ENCODE results near the gene VTI1A. TPM values are rescaled to one million over a fixed set of nuclear protein-coding genes. Genes with fewer than 3 reads are reported as not detected.

VTI1A gene
- total RNA-seq, 1 experiment from 2014 or later: 18.1 TPM

DNA sequence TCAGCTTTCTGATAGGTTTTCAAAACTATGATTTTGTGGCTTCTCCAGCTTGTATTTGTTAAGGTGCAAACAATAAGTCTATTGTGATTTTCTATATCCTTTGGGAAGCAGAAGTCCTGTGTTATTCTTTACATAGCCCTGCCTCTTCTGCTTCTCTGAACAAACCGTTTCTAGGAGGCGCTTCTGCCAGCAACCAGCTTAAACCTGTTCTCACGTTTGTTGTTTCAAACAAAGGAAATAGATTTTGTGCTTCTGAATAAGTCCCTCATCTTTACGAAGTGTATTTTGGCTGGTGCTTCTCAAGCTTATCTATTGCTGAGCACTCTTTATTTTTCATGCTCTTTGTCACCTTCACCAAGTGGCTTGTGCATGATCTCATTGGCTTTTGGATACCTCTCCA lies 61.0 kb downstream of the VTI1A start:
- no peaks in the 10 kb centered on the region for H3K27me3 ChIP-seq (ENCODE audit: insufficient read depth, low read depth)
- H3F3A ChIP-seq (ENCODE audit: insufficient read depth, low read depth): no peaks in the 10 kb centered on the region
- CTCF ChIA-PET: no interaction called here
- no peaks in the 10 kb centered on the region for H3K9me2 ChIP-seq (ENCODE audit: insufficient read depth)
- no peaks in the 10 kb centered on the region for H3K9me3 ChIP-seq (ENCODE audit: insufficient read depth, low read depth)
- no peaks in the 10 kb centered on the region for H3K79me2 ChIP-seq (ENCODE audit: low read depth)
- no TSS peak for BruUV-seq (replicated peaks)
- no peak overlapping the region for H3K4me3 ChIP-seq
- no peaks in the 10 kb centered on the region for H3K36me3 ChIP-seq (ENCODE audit: low read depth)
- intact Hi-C loops (cut with micrococcal nuclease; ENCODE audit: unreplicated experiment): no loop called here
- H3K27ac ChIP-seq: no peak overlapping the region
- no peak for TF ChIP-seq EZH2 (IDR thresholded peaks at IDR 0.05; ENCODE audit: low read depth)
- TF ChIP-seq, protein P1, sequence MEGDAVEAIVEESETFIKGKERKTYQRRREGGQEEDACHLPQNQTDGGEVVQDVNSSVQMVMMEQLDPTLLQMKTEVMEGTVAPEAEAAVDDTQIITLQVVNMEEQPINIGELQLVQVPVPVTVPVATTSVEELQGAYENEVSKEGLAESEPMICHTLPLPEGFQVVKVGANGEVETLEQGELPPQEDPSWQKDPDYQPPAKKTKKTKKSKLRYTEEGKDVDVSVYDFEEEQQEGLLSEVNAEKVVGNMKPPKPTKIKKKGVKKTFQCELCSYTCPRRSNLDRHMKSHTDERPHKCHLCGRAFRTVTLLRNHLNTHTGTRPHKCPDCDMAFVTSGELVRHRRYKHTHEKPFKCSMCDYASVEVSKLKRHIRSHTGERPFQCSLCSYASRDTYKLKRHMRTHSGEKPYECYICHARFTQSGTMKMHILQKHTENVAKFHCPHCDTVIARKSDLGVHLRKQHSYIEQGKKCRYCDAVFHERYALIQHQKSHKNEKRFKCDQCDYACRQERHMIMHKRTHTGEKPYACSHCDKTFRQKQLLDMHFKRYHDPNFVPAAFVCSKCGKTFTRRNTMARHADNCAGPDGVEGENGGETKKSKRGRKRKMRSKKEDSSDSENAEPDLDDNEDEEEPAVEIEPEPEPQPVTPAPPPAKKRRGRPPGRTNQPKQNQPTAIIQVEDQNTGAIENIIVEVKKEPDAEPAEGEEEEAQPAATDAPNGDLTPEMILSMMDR (conservative IDR thresholded peaks at IDR 0.05): no peak
- 0 out of 2 replicates have a peak, but pooled peaks cover 4% of the 10 kb centered on the region for H4K20me1 ChIP-seq (ENCODE audit: insufficient read depth)
- H3K4me1 ChIP-seq (replicated peaks; ENCODE audit: insufficient read depth): no peaks in the 10 kb centered on the region
- no peak overlapping the region for H2AFZ ChIP-seq
- POLR2A ChIA-PET (ENCODE audit: unreplicated experiment): no interaction called here
- H3K4me2 ChIP-seq: no peak overlapping the region
- DNase-seq: no peak

DNA sequence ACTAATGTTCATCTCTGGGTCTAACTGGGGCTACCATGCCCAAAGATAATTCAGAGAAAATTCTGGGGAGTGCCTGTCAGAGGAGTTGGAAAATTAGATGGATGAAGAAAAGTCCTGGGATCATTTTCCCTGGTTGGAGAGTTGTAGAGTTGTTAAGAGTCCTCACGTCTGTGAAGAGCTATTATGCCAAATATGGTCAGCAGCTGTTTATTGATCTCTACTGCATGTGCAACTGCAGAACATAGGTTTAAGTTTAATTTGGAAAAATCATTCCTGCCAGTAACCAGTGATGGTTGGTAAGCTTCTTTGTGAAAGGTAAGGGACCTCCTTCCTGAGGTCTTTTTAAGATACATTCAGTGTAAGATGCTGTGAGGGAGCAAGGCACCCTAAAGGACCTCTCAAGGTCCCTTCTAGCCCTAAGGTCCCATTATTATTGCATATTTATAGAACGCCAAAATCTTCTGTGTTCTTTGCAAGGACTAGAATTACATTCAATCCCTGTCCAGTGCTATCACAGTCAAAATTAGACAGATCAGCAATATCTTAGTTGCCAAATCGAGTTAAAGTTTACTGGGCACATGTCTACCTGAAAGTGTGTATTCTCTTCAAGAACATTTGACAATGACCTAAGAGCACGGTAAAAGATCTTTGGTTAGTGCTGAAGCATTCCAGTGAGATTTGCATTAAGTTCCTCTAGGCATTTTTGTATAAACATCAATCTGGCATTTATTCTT lies 62.7 kb downstream of the VTI1A start:
- CTCF ChIA-PET: no interaction called here
- H3K79me2 ChIP-seq (ENCODE audit: low read depth): no peaks in the 10 kb centered on the region
- no peaks in the 10 kb centered on the region for H3K9me2 ChIP-seq (ENCODE audit: insufficient read depth)
- no peak overlapping the region for H3K4me3 ChIP-seq
- H2AFZ ChIP-seq: no peak overlapping the region
- POLR2A ChIA-PET (ENCODE audit: unreplicated experiment): no interaction called here
- TF ChIP-seq, protein P1 (conservative IDR thresholded peaks at IDR 0.05): no peak
- TF ChIP-seq EZH2 (IDR thresholded peaks at IDR 0.05; ENCODE audit: low read depth): no peak
- H3K36me3 ChIP-seq (ENCODE audit: low read depth): no peaks in the 10 kb centered on the region
- no peaks in the 10 kb centered on the region for H3F3A ChIP-seq (ENCODE audit: insufficient read depth, low read depth)
- H4K20me1 ChIP-seq (ENCODE audit: insufficient read depth): no peaks in the 10 kb centered on the region
- no peaks in the 10 kb centered on the region for H3K4me1 ChIP-seq (replicated peaks; ENCODE audit: insufficient read depth)
- H3K27me3 ChIP-seq (ENCODE audit: insufficient read depth, low read depth): no peaks in the 10 kb centered on the region
- no peak for DNase-seq
- intact Hi-C loops (cut with micrococcal nuclease; ENCODE audit: unreplicated experiment): no loop called here
- H3K27ac ChIP-seq: no peak overlapping the region
- no peaks in the 10 kb centered on the region for H3K9me3 ChIP-seq (ENCODE audit: insufficient read depth, low read depth)
- H3K4me2 ChIP-seq: no peak overlapping the region
- BruUV-seq (replicated peaks): no TSS peak

DNA sequence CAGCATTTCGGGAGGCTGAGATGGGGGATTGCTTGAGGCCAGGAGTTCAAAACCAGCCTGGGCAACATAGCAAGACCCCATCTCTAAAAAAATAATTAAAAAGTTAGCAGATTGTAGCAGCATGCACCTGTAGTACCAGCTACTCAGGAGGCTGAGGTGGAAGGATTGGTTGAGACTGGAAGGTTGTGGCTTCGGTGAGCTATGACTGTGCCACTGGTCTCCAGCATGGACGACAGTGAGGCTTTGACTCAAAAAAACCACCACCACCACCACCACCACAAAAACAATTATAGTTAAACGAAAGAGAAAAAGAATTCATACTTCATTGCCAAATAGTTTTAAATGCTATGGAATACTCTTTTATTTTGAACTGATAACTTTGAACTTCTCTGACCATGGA lies 63.4 kb downstream of the VTI1A start:
- intact Hi-C loops (cut with micrococcal nuclease; ENCODE audit: unreplicated experiment): no loop called here
- no peaks in the 10 kb centered on the region for H3K4me1 ChIP-seq (replicated peaks; ENCODE audit: insufficient read depth)
- no peak overlapping the region for H3K27ac ChIP-seq
- H3F3A ChIP-seq (ENCODE audit: insufficient read depth, low read depth): no peaks in the 10 kb centered on the region
- no peak overlapping the region for H2AFZ ChIP-seq
- H3K36me3 ChIP-seq (ENCODE audit: low read depth): no peaks in the 10 kb centered on the region
- ChIA-PET POLR2A (ENCODE audit: unreplicated experiment) (interaction anchor here (0.6 kb wide), 1 partner anchor 30 kb away, joined by 3 read pairs; no protein-coding TSS in a partner anchor), CTCF (no interaction called here)
- DNase-seq: no peak
- no peaks in the 10 kb centered on the region for H3K79me2 ChIP-seq (ENCODE audit: low read depth)
- no peak for TF ChIP-seq EZH2 (IDR thresholded peaks at IDR 0.05; ENCODE audit: low read depth)
- TF ChIP-seq, protein P1 (conservative IDR thresholded peaks at IDR 0.05): no peak
- H3K9me3 ChIP-seq (ENCODE audit: insufficient read depth, low read depth): no peaks in the 10 kb centered on the region
- H3K4me2 ChIP-seq: no peak overlapping the region
- no peaks in the 10 kb centered on the region for H3K27me3 ChIP-seq (ENCODE audit: insufficient read depth, low read depth)
- H3K4me3 ChIP-seq: no peak overlapping the region
- no TSS peak for BruUV-seq (replicated peaks)
- no peaks in the 10 kb centered on the region for H4K20me1 ChIP-seq (ENCODE audit: insufficient read depth)
- H3K9me2 ChIP-seq (ENCODE audit: insufficient read depth): no peaks in the 10 kb centered on the region
